Measurements from ENCODE around the gene PXMP2. TPM values are rescaled to one million over a fixed set of nuclear protein-coding genes. Genes with fewer than 3 reads are reported as not detected.

The PXMP2 gene
- polyA plus RNA-seq, 3 donors: 2.9 to 9.2 (median 8.7) TPM

- H3K4me3 ChIP-seq (replicated peaks in 1 of 3; ENCODE audit: low read depth in 2 of 3, low read length in 3 of 3): no peak overlapping the region
- peaks cover 0 to 3% (median 0%) of the 10 kb centered on the region in 3 donors for H3K27me3 Mint-ChIP-seq (ENCODE audit: low read depth in 3 of 3)
- H3K27me3 ChIP-seq (ENCODE audit: control insufficient read depth in 2 of 2, insufficient read depth in 2 of 2, low read length in 2 of 2): no peaks in the 10 kb centered on the region
- peaks cover 87 to 97% of the 10 kb centered on the region in 2 donors for H3K36me3 ChIP-seq (replicated peaks in 1 of 2; ENCODE audit: control insufficient read depth in 1 of 2, insufficient read depth in 2 of 2, low read length in 2 of 2)
- no peak for DNase-seq
- H3K4me3 Mint-ChIP-seq: no peak overlapping the region
- no peaks in the 10 kb centered on the region for H3K79me2 ChIP-seq (ENCODE audit: insufficient read depth, low read length)
- H4K20me1 ChIP-seq (ENCODE audit: insufficient read depth, low read length): no peaks in the 10 kb centered on the region
- H3K4me1 ChIP-seq (ENCODE audit: control insufficient read depth in 1 of 2, insufficient read depth in 2 of 2, low read length in 2 of 2): no peaks in the 10 kb centered on the region
- no peak overlapping the region for H3K9ac ChIP-seq (ENCODE audit: insufficient read depth, low read length, poor library complexity, severe bottlenecking)
- H3K9me3 ChIP-seq (replicated peaks in 1 of 2; ENCODE audit: control insufficient read depth in 1 of 2, insufficient read depth in 1 of 2, low read length in 2 of 2): no peaks in the 10 kb centered on the region
- WGBS (ENCODE audit: insufficient coverage): 89% methylated on average over 10 of the region's 10 CpGs
- H3K27ac ChIP-seq (ENCODE audit: low read depth in 1 of 2, low read length in 2 of 2): no peak overlapping the region
- no peak overlapping the region for H3K4me2 ChIP-seq (replicated peaks; ENCODE audit: extremely low read depth, low read length, poor library complexity, severe bottlenecking)
- no peak for TF ChIP-seq CTCF (IDR thresholded peaks at IDR 0.05)
- intact Hi-C loops (cut with micrococcal nuclease): no loop called here
- no peaks in the 10 kb centered on the region for H3K4me1 Mint-ChIP-seq
- H2AFZ ChIP-seq (ENCODE audit: insufficient read depth, low read depth, low read length, poor library complexity, severe bottlenecking): no peak overlapping the region
- H3K36me3 Mint-ChIP-seq: peaks cover 91 to 96% of the 10 kb centered on the region in 2 donors
- no peak overlapping the region for H3K27ac Mint-ChIP-seq
- H3K9me3 Mint-ChIP-seq: peaks cover 0 to 7% (median 0%) of the 10 kb centered on the region in 7 donors
Observed at GRCh38 chr12:132734206-132734605, 46.8 kb downstream of the PXMP2 start.

- TF ChIP-seq CTCF (IDR thresholded peaks at IDR 0.05): no peak
- Histone ChIP-seq H4K20me1 (ENCODE audit: insufficient read depth, low read length) (peaks cover under 1% of the 10 kb centered on the region), H3K27ac (ENCODE audit: low read depth in 1 of 2, low read length in 2 of 2) (no peak overlapping the region), H3K79me2 (ENCODE audit: insufficient read depth, low read length) (no peaks in the 10 kb centered on the region), H3K4me2 (replicated peaks; ENCODE audit: extremely low read depth, low read length, poor library complexity, severe bottlenecking) (no peak overlapping the region), H3K27me3 (ENCODE audit: control insufficient read depth in 2 of 2, insufficient read depth in 2 of 2, low read length in 2 of 2) (no peaks in the 10 kb centered on the region), H3K9me3 (replicated peaks in 1 of 2; ENCODE audit: control insufficient read depth in 1 of 2, insufficient read depth in 1 of 2, low read length in 2 of 2) (no peaks in the 10 kb centered on the region), H3K36me3 (replicated peaks in 1 of 2; ENCODE audit: control insufficient read depth in 1 of 2, insufficient read depth in 2 of 2, low read length in 2 of 2) (peaks cover 91 to 100% of the 10 kb centered on the region in 2 donors), H3K4me1 (ENCODE audit: control insufficient read depth in 1 of 2, insufficient read depth in 2 of 2, low read length in 2 of 2) (no peaks in the 10 kb centered on the region), H3K4me3 (replicated peaks in 1 of 3; ENCODE audit: low read depth in 2 of 3, low read length in 3 of 3) (no peak overlapping the region), H2AFZ (ENCODE audit: insufficient read depth, low read depth, low read length, poor library complexity, severe bottlenecking) (no peak overlapping the region), H3K9ac (ENCODE audit: insufficient read depth, low read length, poor library complexity, severe bottlenecking) (no peak overlapping the region)
- Mint-ChIP-seq H3K9me3 (peaks cover 0 to 7% (median 0%) of the 10 kb centered on the region in 7 donors), H3K27ac (no peak overlapping the region), H3K4me1 (no peaks in the 10 kb centered on the region), H3K36me3 (peaks cover 94 to 99% of the 10 kb centered on the region in 2 donors), H3K4me3 (no peak overlapping the region), H3K27me3 (ENCODE audit: low read depth in 3 of 3) (peaks cover 0 to 3% (median 0%) of the 10 kb centered on the region in 3 donors)
- no peak for DNase-seq
- 100% methylated on average over 5 of the region's 20 CpGs for WGBS (ENCODE audit: insufficient coverage)
- intact Hi-C loops (cut with micrococcal nuclease): no loop called here
Observed at GRCh38 chr12:132735496-132735895, 48.1 kb downstream of the PXMP2 start.
